GM12878 (cell line): ENCODE data around the gene NHS. TPM values are rescaled to one million over a fixed set of nuclear protein-coding genes. Genes with fewer than 3 reads are reported as not detected.

Source experiments
- ATAC-seq: fragments of 200-7000 bp; cut with Tn5 transposase; 3 replicates; pipeline ENCODE4 v1.9.1; 2020; ENCODE audit warnings: mild to moderate bottlenecking, moderate library complexity
- BruUV-seq: library from RNA; stranded (reverse); fragments of 400-500 nt; replicated peaks from 2 replicates; lab custom pipeline; 2021; lab: Mats Ljungman, UMichigan
- CTCF ChIA-PET: fragments of 300-600 bp; sonication (Branson Sonifier 250); formaldehyde crosslinking; extraction: SDS; loops from one replicate; lab custom pipeline; 2021; ENCODE audit warnings: inconsistent platforms; lab: Yijun Ruan, JAX
- POLR2A ChIA-PET: fragments of 350-600 bp; formaldehyde crosslinking; extraction: SDS; loops from one replicate; lab custom pipeline; 2021; ENCODE audit warnings: inconsistent platforms; lab: Charles Lee
- RAD21 ChIA-PET: fragments of 300-600 bp; sonication (Branson Sonifier 250); formaldehyde crosslinking; loops from one replicate; lab custom pipeline; 2023; ENCODE audit warnings: antibody characterized with exemption; ENCODE audit not compliant: unreplicated experiment; lab: Charles Lee
- SMC1A ChIA-PET: fragments of 300-600 bp; sonication (Branson Sonifier 250); formaldehyde crosslinking; loops from one replicate; lab custom pipeline; 2023; ENCODE audit not compliant: unreplicated experiment, uncharacterized antibody; lab: Charles Lee
- DNase-seq: peaks from one replicate; pipeline ENCODE4 v3.0.0-alpha.2; 2011; ENCODE audit warnings: low read depth, low spot score
- FAIRE-seq: peaks from 3 replicates; lab custom pipeline; 2011; peaks lifted over from hg19 to GRCh38; lab: Jason Lieb, UNC
- H2AFZ ChIP-seq: 2 replicates; pipeline ENCODE4 v1.6.0; 2011; ENCODE audit warnings: low read depth, low read length, control low read depth; ENCODE audit not compliant: control insufficient read depth
- H3K27ac ChIP-seq: 2 replicates; pipeline ENCODE4 v1.5.1; 2011; ENCODE audit warnings: control low read depth; ENCODE audit not compliant: control insufficient read depth, insufficient read depth
- H3K27me3 ChIP-seq, 2 experiments: replicated peaks in 1 of 2; 2 replicates each; pipeline versions ENCODE4 v1.6.0 to v1.6.1; 2011; ENCODE audit warnings: low read length in 1 of 2; ENCODE audit not compliant: control insufficient read depth in 2 of 2, insufficient read depth in 2 of 2
- H3K36me3 ChIP-seq, 2 experiments: 2 replicates each; pipeline ENCODE4 v1.5.1; 2011; ENCODE audit warnings: low read length in 1 of 2; ENCODE audit not compliant: control insufficient read depth in 2 of 2, insufficient read depth in 2 of 2
- H3K4me1 ChIP-seq: 2 replicates; pipeline ENCODE4 v1.6.1; 2011; ENCODE audit warnings: mild to moderate bottlenecking, low read length, moderate library complexity, mixed read lengths; ENCODE audit not compliant: control insufficient read depth, insufficient read depth
- H3K4me2 ChIP-seq: 2 replicates; pipeline ENCODE4 v1.6.0; 2011; ENCODE audit warnings: control low read depth; ENCODE audit not compliant: control insufficient read depth, insufficient read depth
- H3K4me3 ChIP-seq: fragments of 200-600 bp; sonication (generic); 2 replicates; pipeline ENCODE4 v1.5.1; 2016
- H3K79me2 ChIP-seq: 2 replicates; pipeline ENCODE4 v1.6.0; 2011; ENCODE audit warnings: low read length; ENCODE audit not compliant: control insufficient read depth, insufficient read depth
- H3K9ac ChIP-seq: 2 replicates; pipeline ENCODE4 v1.8.0; 2011; ENCODE audit warnings: low read length, control low read depth, mixed read lengths; ENCODE audit not compliant: control insufficient read depth, insufficient read depth
- H3K9me3 ChIP-seq: replicated peaks from 3 replicates; pipeline ENCODE4 v1.5.1; 2011; ENCODE audit warnings: mild to moderate bottlenecking, low read length; ENCODE audit not compliant: control insufficient read depth, insufficient read depth
- H4K20me1 ChIP-seq: 2 replicates; pipeline ENCODE4 v1.6.0; 2011; ENCODE audit not compliant: control insufficient read depth, insufficient read depth
- BCLAF1 ChIP-seq: fragments of 450-650 bp; IDR thresholded peaks from 2 replicates; pipeline ENCODE4 v1.6.1; 2017; ENCODE audit warnings: antibody characterized with exemption, mild to moderate bottlenecking, moderate library complexity
- E2F4 ChIP-seq: IDR thresholded peaks from 2 replicates; pipeline ENCODE4 v1.6.1; 2012; ENCODE audit warnings: low read depth, low read length, improper control_type of control experiment
- EED ChIP-seq: sonication (generic); IDR thresholded peaks from 2 replicates; pipeline ENCODE4 v1.6.1; 2016; ENCODE audit warnings: antibody characterized with exemption, low read depth
- ETV6 ChIP-seq, 2 experiments: fragments of 450-650 bp in 1 of 2; IDR thresholded peaks in 1 of 2; conservative IDR thresholded peaks in 1 of 2; 2 replicates each; pipeline ENCODE4 v1.6.1; 2014; ENCODE audit warnings: antibody characterized with exemption in 1 of 2, borderline replicate concordance in 1 of 2, low read depth in 1 of 2, mild to moderate bottlenecking in 1 of 2, moderate library complexity in 1 of 2
- EZH2 ChIP-seq: IDR thresholded peaks from 2 replicates; pipeline ENCODE4 v1.6.1; 2012; ENCODE audit warnings: low read depth, mild to moderate bottlenecking, control low read depth, inconsistent platforms, low read length, borderline replicate concordance; ENCODE audit not compliant: control insufficient read depth
- NFYA ChIP-seq: IDR thresholded peaks from 2 replicates; pipeline ENCODE4 v1.6.1; 2011; ENCODE audit warnings: low read depth, mild to moderate bottlenecking, low read length, improper control_type of control experiment, borderline replicate concordance
- NR2C1 ChIP-seq: fragments of 450-650 bp; IDR thresholded peaks from 2 replicates; pipeline ENCODE4 v1.6.1; 2017; ENCODE audit warnings: antibody characterized with exemption, mild to moderate bottlenecking, moderate library complexity
- PAX8 ChIP-seq: fragments of 450-650 bp; IDR thresholded peaks from 2 replicates; pipeline ENCODE4 v1.6.1; 2017; ENCODE audit warnings: mild to moderate bottlenecking, moderate library complexity
- SIN3A ChIP-seq: IDR thresholded peaks from 2 replicates; pipeline ENCODE4 v1.6.1; 2012; ENCODE audit warnings: low read depth, low read length, improper control_type of control experiment
- SPI1 ChIP-seq: IDR thresholded peaks from 2 replicates; pipeline ENCODE4 v1.6.1; 2011; ENCODE audit warnings: low read depth, mild to moderate bottlenecking, low read length, moderate library complexity, borderline replicate concordance; ENCODE audit not compliant: insufficient read depth
- USF2 ChIP-seq: IDR thresholded peaks from 2 replicates; pipeline ENCODE4 v1.6.1; 2011; ENCODE audit warnings: low read depth, low read length, improper control_type of control experiment, borderline replicate concordance
- WGBS: methylation state at CpG from one replicate; pipeline ENCODE4 v1.1.6; 2016; ENCODE audit warnings: low lambda C conversion rate; ENCODE audit not compliant: insufficient replicate concordance, insufficient coverage; ENCODE audit errors: missing lambda C conversion rate; 5-methylcytosine and 5-hydroxymethylcytosine counted together
- in situ Hi-C: fragments of 300-500 bp; cut with MboI; formaldehyde crosslinking; loops from 9 replicates; pipeline ENCODE4 v1.14.3; 2018; ENCODE audit warnings: mixed read lengths
- intact Hi-C: fragments of 100-400 bp; cut with micrococcal nuclease; formaldehyde crosslinking; loops from one replicate; pipeline ENCODE4 v1.14.2; 2022; ENCODE audit not compliant: unreplicated experiment
- polyA plus RNA-seq, 11 experiments: library from polyadenylated mRNA; depleted of rRNA in 4 of 11; unstranded in 6 of 11; stranded (reverse) in 5 of 11; fragments of >200 nt; fragmentation: Nextera tagmentation in 4 of 11; fragmentation: Illumina TruSeq in 1 of 11; extraction: Ambion mirVana in 4 of 11; extraction: Trizol in 1 of 11; gene quantifications; 1 replicate in 1 of 11; 2 replicates in 10 of 11; pipeline versions ENCODE4 v1.2.1 to v1.2.3, GENCODE V29; 2011 to 2016; ENCODE audit warnings: inconsistent platforms in 2 of 11, missing spikeins in 2 of 11, low read depth in 1 of 11
- total RNA-seq, 4 experiments: library from RNA; depleted of rRNA in 3 of 4; stranded (reverse); fragments of >200 nt in 3 of 4; fragmentation: Illumina TruSeq in 1 of 4; extraction: Trizol in 1 of 4; gene quantifications; 2 replicates each; pipeline versions ENCODE4 v1.2.1 to v1.2.3, GENCODE V29; 2013 to 2021

The NHS gene
- total and polyA plus RNA-seq, 10 of the 15 experiments (the other 5 are each of a cell fraction or from before 2014, with no cell fraction given): under 0.01 to 0.07 (median 0.03) TPM; not detected in 7

GRCh38 chrX:17459661-17460060 lies 84.7 kb downstream of the NHS start:
- DNase-seq: no peak
- Histone ChIP-seq H3K4me2 (no peak overlapping the region), H4K20me1 (no peaks in the 10 kb centered on the region), H3K79me2 (no peaks in the 10 kb centered on the region), H3K36me3 (no peaks in the 10 kb centered on the region), H3K27me3 (no peaks in the 10 kb centered on the region), H3K9ac (no peak overlapping the region), H2AFZ (no peak overlapping the region), H3K4me3 (no peak overlapping the region), H3K27ac (no peak overlapping the region), H3K9me3 (no peaks in the 10 kb centered on the region), H3K4me1 (no peaks in the 10 kb centered on the region)
- TF ChIP-seq SPI1 (no peak), SIN3A (no peak), EZH2 (no peak), E2F4 (no peak), USF2 (no peak), ETV6 (conservative IDR thresholded peaks at IDR 0.05 in 1 of 2, IDR thresholded peaks at IDR 0.05 in 1 of 2; ENCODE audit: borderline replicate concordance in 1 of 2, low read depth in 1 of 2) (no peak), NR2C1 (no peak), EED (no peak), PAX8 (no peak), NFYA (no peak), BCLAF1 (no peak)
- in situ Hi-C loops: no loop called here
- intact Hi-C loops: no loop called here
- CTCF ChIA-PET: no interaction called here
- WGBS: 0% methylated on average over 1 of the region's 1 CpG
- no peak for FAIRE-seq
- POLR2A ChIA-PET: no interaction called here
- no peak for ATAC-seq
- SMC1A ChIA-PET: no interaction called here
- RAD21 ChIA-PET: no interaction called here
- no TSS peak for BruUV-seq
